Adrenal gland (tissue), 12 donors: Measurements from ENCODE around the gene ZNF341. TPM values are rescaled to one million over a fixed set of nuclear protein-coding genes. Genes with fewer than 3 reads are reported as not detected.
"Not testable (repeated sequence)": the region's sequence is repeated elsewhere in the genome, so short reads cannot be mapped to it uniquely, and the experiment has no call there.

Experiments used
- DNase-seq, 7 donors: peaks; one replicate each; pipeline ENCODE4 v3.0.0-alpha.2; 2019 to 2020
- H3K27ac ChIP-seq, 5 donors: fragments of 200-600 bp; sonication (generic) in 4 of 5; 1 replicate in 3 of 5; 2 replicates in 2 of 5; pipeline versions ENCODE4 v1.5.1 to v1.8.0; 2016 to 2020; ENCODE audit warnings: mild to moderate bottlenecking in 1 of 5
- H3K27me3 ChIP-seq: fragments of 200-600 bp; 2 replicates; pipeline ENCODE4 v1.8.0; 2021
- H3K36me3 ChIP-seq, 2 donors: fragments of 200-600 bp; replicated peaks in 1 of 2; 1 replicate in 1 of 2; 2 replicates in 1 of 2; pipeline versions ENCODE4 v1.5.1 to v1.8.0; 2018 to 2022
- H3K4me1 ChIP-seq, 2 donors: fragments of 200-600 bp; replicated peaks in 1 of 2; 1 replicate in 1 of 2; 2 replicates in 1 of 2; pipeline versions ENCODE4 v1.5.1 to v1.8.0; 2018 to 2021
- H3K4me3 ChIP-seq, 4 donors: fragments of 200-600 bp; sonication (generic) in 3 of 4; one replicate each; pipeline ENCODE4 v1.5.1; 2016 to 2018
- H3K9me3 ChIP-seq, 3 donors: fragments of 200-600 bp; sonication (generic) in 1 of 3; replicated peaks in 1 of 3; 1 replicate in 2 of 3; 2 replicates in 1 of 3; pipeline versions ENCODE4 v1.5.1 to v1.8.0; 2016 to 2021
- POLR2A ChIP-seq, 2 donors: fragments of 450-650 bp; IDR thresholded peaks; one replicate each; pipeline ENCODE4 v1.6.1; 2017; ENCODE audit warnings: antibody characterized with exemption in 2 of 2, mild to moderate bottlenecking in 2 of 2, moderate library complexity in 1 of 2
- WGBS, 4 donors: extraction: QIAGEN DNeasy Blood & Tissue Kit in 2 of 4; methylation state at CpG; one replicate each; pipeline versions ENCODE4 v1.1.5 to v1.1.7; 2013 to 2017; 5-methylcytosine and 5-hydroxymethylcytosine counted together
- intact Hi-C, 2 donors: fragments of 100-400 bp; cut with DNase I; formaldehyde crosslinking; loops; one replicate each; pipeline versions ENCODE4 v1.14.1 to v1.15.0; 2022 to 2023
- polyA plus RNA-seq, 3 donors: library from polyadenylated mRNA; stranded (reverse); fragments of 200-250 nt in 2 of 3; fragments of 350-450 nt in 1 of 3; fragmentation: Illumina TruSeq in 1 of 3; extraction: RNeasy Lipid Tissue Mini Kit (QIAGEN cat#74804) in 1 of 3; gene quantifications; one replicate each; pipeline ENCODE4 v1.2.3, GENCODE V29; 2013 to 2014
- total RNA-seq, 9 donors: library from RNA; depleted of rRNA in 4 of 9; stranded (reverse); fragments of >200 nt in 4 of 9; fragments of 120-200 nt in 1 of 9; fragmentation: NEBNext Ultra II Directional in 1 of 9; extraction: Animal tissue kit (Norgen Biotek cat#: 25700) in 1 of 9; gene quantifications; one replicate each; pipeline versions ENCODE4 v1.1.0 to v1.2.4, GENCODE V29; 2013 to 2023
- TF ChIP-seq, protein P1 (sequence below), 6 experiments: fragments of 450-650 bp in 4 of 6; fragments of 200-600 bp in 2 of 6; sonication (generic) in 1 of 6; IDR thresholded peaks; 1 replicate in 5 of 6; 2 replicates in 1 of 6; pipeline versions ENCODE4 v1.5.1 to v1.8.0; 2016 to 2021; ENCODE audit warnings: antibody characterized with exemption in 6 of 6, mild to moderate bottlenecking in 2 of 6, moderate library complexity in 1 of 6
- donor health status: healthy with polysubstance abuse.
- donor health status: Bipolar disorder and iron deficiency.
- donor health status: DM: yes; HTN: yes; CAD: no.
- donor health status: DM: no; HTN: no; CAD: no.
- donor health status: DM: no; HTN: no; CAD: no.
- donor health status: DM: yes; HTN: yes; CAD: no.

ZNF341 gene
- total and polyA plus RNA-seq, 12 donors: 1.1 to 9.2 (median 2.5) TPM

GRCh38 chr20:33753763-33754162 lies 22.0 kb downstream of the ZNF341 start:
- no peaks in the 10 kb centered on the region for H3K4me1 ChIP-seq
- no peak overlapping the region for H3K4me3 ChIP-seq
- no peaks in the 10 kb centered on the region for H3K9me3 ChIP-seq
- H3K27me3 ChIP-seq: no peaks in the 10 kb centered on the region
- peak overlapping the region in 3 of 5 donors; percentile 51 to 77 (median 68) for H3K27ac ChIP-seq
- 44 to 61% (median 54%) methylated on average over 5 of the region's 5 CpGs for WGBS, 4 donors
- H3K36me3 ChIP-seq: no peaks in the 10 kb centered on the region
- intact Hi-C loops: no loop called here
- peak; percentile 78 to 92 (median 91) for DNase-seq
- TF ChIP-seq POLR2A (IDR thresholded peaks at IDR 0.05): no peak
- TF ChIP-seq, protein P1, sequence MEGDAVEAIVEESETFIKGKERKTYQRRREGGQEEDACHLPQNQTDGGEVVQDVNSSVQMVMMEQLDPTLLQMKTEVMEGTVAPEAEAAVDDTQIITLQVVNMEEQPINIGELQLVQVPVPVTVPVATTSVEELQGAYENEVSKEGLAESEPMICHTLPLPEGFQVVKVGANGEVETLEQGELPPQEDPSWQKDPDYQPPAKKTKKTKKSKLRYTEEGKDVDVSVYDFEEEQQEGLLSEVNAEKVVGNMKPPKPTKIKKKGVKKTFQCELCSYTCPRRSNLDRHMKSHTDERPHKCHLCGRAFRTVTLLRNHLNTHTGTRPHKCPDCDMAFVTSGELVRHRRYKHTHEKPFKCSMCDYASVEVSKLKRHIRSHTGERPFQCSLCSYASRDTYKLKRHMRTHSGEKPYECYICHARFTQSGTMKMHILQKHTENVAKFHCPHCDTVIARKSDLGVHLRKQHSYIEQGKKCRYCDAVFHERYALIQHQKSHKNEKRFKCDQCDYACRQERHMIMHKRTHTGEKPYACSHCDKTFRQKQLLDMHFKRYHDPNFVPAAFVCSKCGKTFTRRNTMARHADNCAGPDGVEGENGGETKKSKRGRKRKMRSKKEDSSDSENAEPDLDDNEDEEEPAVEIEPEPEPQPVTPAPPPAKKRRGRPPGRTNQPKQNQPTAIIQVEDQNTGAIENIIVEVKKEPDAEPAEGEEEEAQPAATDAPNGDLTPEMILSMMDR (IDR thresholded peaks at IDR 0.05): peak in 2 of 6 experiments; percentile 19 to 27

GRCh38 chr20:33755936-33756490 lies 24.2 kb downstream of the ZNF341 start:
- H3K9me3 ChIP-seq, H3K36me3 ChIP-seq, intact Hi-C loops, H3K4me3 ChIP-seq, H3K27me3 ChIP-seq, H3K4me1 ChIP-seq: not testable (repeated sequence)
- 74 to 81% (median 77%) methylated on average over 10 of the region's 10 CpGs for WGBS, 4 donors
- peak overlapping the region in 1 of 5 donors; percentile 33 for H3K27ac ChIP-seq
- peak in 2 of 7 donors; percentile 29 to 47 for DNase-seq

GRCh38 chr20:33757046-33757445 lies 25.2 kb downstream of the ZNF341 start:
- DNase-seq: no peak
- H3K27me3 ChIP-seq: no peaks in the 10 kb centered on the region
- no peak for TF ChIP-seq POLR2A (IDR thresholded peaks at IDR 0.05)
- TF ChIP-seq, protein P1 (IDR thresholded peaks at IDR 0.05): no peak
- no peaks in the 10 kb centered on the region for H3K36me3 ChIP-seq
- intact Hi-C loops: no loop called here
- no peaks in the 10 kb centered on the region for H3K4me1 ChIP-seq
- no peaks in the 10 kb centered on the region for H3K9me3 ChIP-seq
- no peak overlapping the region for H3K4me3 ChIP-seq
- WGBS, 4 donors: 96 to 98% (median 98%) methylated on average over 5 to 10 of the region's 10 CpGs
- no peak overlapping the region for H3K27ac ChIP-seq

DNA sequence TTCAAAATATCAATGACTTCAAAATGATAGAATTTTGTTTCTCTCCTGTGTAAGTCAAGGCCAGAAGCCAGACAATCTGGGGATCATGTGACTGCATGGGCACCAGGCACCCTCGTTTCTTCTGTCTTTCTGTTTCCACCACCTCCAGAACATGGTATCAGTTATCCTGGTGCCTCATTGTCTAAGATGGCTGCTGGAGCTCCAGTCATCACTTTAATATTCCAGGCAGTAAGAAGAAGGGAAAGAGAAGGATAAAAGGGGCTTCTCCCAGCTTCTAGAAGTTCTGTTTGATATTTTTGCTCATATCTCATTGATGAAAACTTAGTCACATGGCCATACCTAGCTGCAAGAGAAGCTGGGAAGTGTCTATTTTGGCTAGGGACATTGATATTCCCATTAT lies 25.7 kb downstream of the ZNF341 start:
- WGBS, 4 donors: 71 to 87% (median 83%) methylated on average over 1 of the region's 1 CpG
- DNase-seq: no peak
- Histone ChIP-seq H3K36me3 (no peaks in the 10 kb centered on the region), H3K9me3 (no peaks in the 10 kb centered on the region), H3K27ac (no peak overlapping the region), H3K4me3 (no peak overlapping the region), H3K27me3 (no peaks in the 10 kb centered on the region), H3K4me1 (no peaks in the 10 kb centered on the region)
- intact Hi-C loops: no loop called here
- no peak for TF ChIP-seq POLR2A (IDR thresholded peaks at IDR 0.05)
- TF ChIP-seq, protein P1 (IDR thresholded peaks at IDR 0.05): no peak

GRCh38 chr20:33761698-33762250 lies 30.0 kb downstream of the ZNF341 start:
- intact Hi-C loops: no loop called here
- Histone ChIP-seq H3K4me3 (no peak overlapping the region), H3K9me3 (no peaks in the 10 kb centered on the region), H3K27ac (no peak overlapping the region), H3K4me1 (no peaks in the 10 kb centered on the region), H3K36me3 (no peaks in the 10 kb centered on the region), H3K27me3 (no peaks in the 10 kb centered on the region)
- no peak for TF ChIP-seq POLR2A (IDR thresholded peaks at IDR 0.05)
- TF ChIP-seq, protein P1 (IDR thresholded peaks at IDR 0.05): no peak
- 94 to 98% (median 95%) methylated on average over 8 to 13 of the region's 13 CpGs for WGBS, 4 donors
- DNase-seq: no peak
